Endodermal cell (in vitro differentiated cells): ENCODE results near the gene PAIP2B. TPM values are rescaled to one million over a fixed set of nuclear protein-coding genes. Genes with fewer than 3 reads are reported as not detected.

Experiments used
- DNase-seq: peaks from one replicate; pipeline ENCODE4 v3.0.0-alpha.2; 2017
- H3K27ac ChIP-seq: 2 replicates; pipeline ENCODE4 v1.5.1; 2013; ENCODE audit warnings: mild to moderate bottlenecking, low read depth, low read length, moderate library complexity
- H3K27me3 ChIP-seq: 2 replicates; pipeline ENCODE4 v1.6.1; 2013; ENCODE audit warnings: mild to moderate bottlenecking, low read length, moderate library complexity; ENCODE audit not compliant: insufficient read depth, control insufficient read depth, poor library complexity, severe bottlenecking
- H3K36me3 ChIP-seq: 2 replicates; pipeline ENCODE4 v1.7.0; 2013; ENCODE audit warnings: mild to moderate bottlenecking, low read length, moderate library complexity; ENCODE audit not compliant: control insufficient read depth, insufficient read depth
- H3K4me1 ChIP-seq: one replicate; pipeline ENCODE4 v1.7.0; 2013; ENCODE audit warnings: low read length; ENCODE audit not compliant: control insufficient read depth, insufficient read depth
- H3K4me3 ChIP-seq: 2 replicates; pipeline ENCODE4 v1.5.1; 2013; ENCODE audit warnings: mild to moderate bottlenecking, low read length, moderate library complexity
- H3K9ac ChIP-seq: 2 replicates; pipeline ENCODE4 v1.6.1; 2013; ENCODE audit warnings: mild to moderate bottlenecking, low read length, moderate library complexity; ENCODE audit not compliant: poor library complexity, severe bottlenecking; ENCODE audit errors: extremely low read depth
- H3K9me3 ChIP-seq: 2 replicates; pipeline ENCODE4 v1.6.1; 2013; ENCODE audit warnings: mild to moderate bottlenecking, low read length, moderate library complexity; ENCODE audit not compliant: control insufficient read depth
- H3K27ac Mint-ChIP-seq: 2 replicates; pipeline ENCODE4 v1.8.0; 2020; ENCODE audit warnings: mixed read lengths
- H3K27me3 Mint-ChIP-seq: 2 replicates; pipeline ENCODE4 v1.8.0; 2021; ENCODE audit warnings: mild to moderate bottlenecking, mixed read lengths; ENCODE audit not compliant: insufficient read depth
- H3K36me3 Mint-ChIP-seq: 2 replicates; pipeline ENCODE4 v1.8.0; 2020; ENCODE audit warnings: low read depth, mixed read lengths
- H3K4me1 Mint-ChIP-seq: 2 replicates; pipeline ENCODE4 v1.8.0; 2020; ENCODE audit warnings: mixed read lengths
- H3K4me3 Mint-ChIP-seq: 2 replicates; pipeline ENCODE4 v1.8.0; 2020; ENCODE audit warnings: mild to moderate bottlenecking, moderate library complexity, mixed read lengths
- H3K9me3 Mint-ChIP-seq: 2 replicates; pipeline ENCODE4 v1.8.0; 2020; ENCODE audit warnings: mild to moderate bottlenecking, mixed read lengths
- WGBS, 2 experiments: methylation state at CpG; one replicate each; pipeline versions ENCODE4 v1.1.5 to v1.1.7; 2013; ENCODE audit warnings: missing lambda C conversion rate in 2 of 2, mixed read lengths in 1 of 2; ENCODE audit not compliant: insufficient coverage in 1 of 2, insufficient read length in 1 of 2; 5-methylcytosine and 5-hydroxymethylcytosine counted together
- total RNA-seq, 2 donors: library from RNA; stranded (reverse); fragmentation: NEBNext Ultra II Directional in 1 of 2; extraction: Animal tissue kit (Norgen Biotek cat#: 25700) in 1 of 2; gene quantifications; 2 replicates in 1 of 2; 3 replicates in 1 of 2; pipeline ENCODE4 v1.2.1, GENCODE V29; 2021
- TF ChIP-seq, protein P1 (sequence below): fragments of 200-600 bp; sonication (generic); conservative IDR thresholded peaks from 2 replicates; pipeline ENCODE4 v1.5.0; 2021; ENCODE audit warnings: antibody characterized with exemption, mild to moderate bottlenecking

The PAIP2B gene
- total RNA-seq, 2 donors from 2014 or later, result 21.2 to 29.6 TPM

DNA sequence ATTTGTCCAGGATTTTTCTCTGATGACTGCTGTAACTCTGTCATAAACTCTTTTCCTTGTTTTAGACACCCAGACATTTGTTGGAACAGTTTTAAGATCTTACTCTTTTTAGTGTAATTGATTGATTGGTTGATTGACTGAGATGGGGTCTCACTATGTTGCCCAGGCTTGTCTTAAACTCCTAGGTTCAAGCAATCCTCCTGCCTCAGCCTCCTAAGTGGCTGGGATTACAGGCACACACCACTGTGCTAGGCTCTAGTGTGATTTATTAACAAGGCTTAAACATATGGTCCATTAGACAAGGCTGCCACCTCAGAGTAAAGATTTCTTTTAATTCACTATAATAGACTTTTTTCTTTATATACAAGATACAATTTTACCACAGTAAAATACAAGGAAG lies 2.0 kb downstream of the PAIP2B start:
- H3K4me3 Mint-ChIP-seq, result no peak overlapping the region
- H3K4me1 Mint-ChIP-seq, result peaks cover 4% of the 10 kb centered on the region
- peak overlapping the region; percentile 83 for H3K4me3 ChIP-seq

DNA sequence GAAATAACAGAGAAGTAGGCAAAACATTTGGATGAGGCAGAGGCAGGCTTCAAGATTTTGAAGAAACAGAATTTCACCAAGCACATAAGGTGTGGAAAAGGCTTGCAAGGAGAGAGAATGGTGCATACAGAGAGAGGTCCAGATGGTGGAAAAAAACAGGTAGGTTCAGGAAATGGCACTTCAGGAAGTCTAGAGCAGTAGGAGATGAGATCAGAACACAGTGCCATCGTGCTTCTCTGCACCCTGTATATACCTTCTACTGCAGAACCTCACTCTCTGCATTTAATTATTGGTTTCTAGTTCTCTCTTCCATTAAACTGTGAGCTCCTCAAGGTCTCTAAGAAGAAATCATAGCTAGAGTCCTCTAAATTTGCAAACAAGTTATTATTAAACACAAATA lies 2.4 kb downstream of the PAIP2B start:
- Mint-ChIP-seq H3K9me3 (peaks cover 3% of the 10 kb centered on the region), H3K4me3 (no peak overlapping the region), H3K36me3 (peaks cover 10% of the 10 kb centered on the region), H3K4me1 (peaks cover 4% of the 10 kb centered on the region), H3K27me3 (peaks cover 4% of the 10 kb centered on the region), H3K27ac (no peak overlapping the region)
- TF ChIP-seq, protein P1, sequence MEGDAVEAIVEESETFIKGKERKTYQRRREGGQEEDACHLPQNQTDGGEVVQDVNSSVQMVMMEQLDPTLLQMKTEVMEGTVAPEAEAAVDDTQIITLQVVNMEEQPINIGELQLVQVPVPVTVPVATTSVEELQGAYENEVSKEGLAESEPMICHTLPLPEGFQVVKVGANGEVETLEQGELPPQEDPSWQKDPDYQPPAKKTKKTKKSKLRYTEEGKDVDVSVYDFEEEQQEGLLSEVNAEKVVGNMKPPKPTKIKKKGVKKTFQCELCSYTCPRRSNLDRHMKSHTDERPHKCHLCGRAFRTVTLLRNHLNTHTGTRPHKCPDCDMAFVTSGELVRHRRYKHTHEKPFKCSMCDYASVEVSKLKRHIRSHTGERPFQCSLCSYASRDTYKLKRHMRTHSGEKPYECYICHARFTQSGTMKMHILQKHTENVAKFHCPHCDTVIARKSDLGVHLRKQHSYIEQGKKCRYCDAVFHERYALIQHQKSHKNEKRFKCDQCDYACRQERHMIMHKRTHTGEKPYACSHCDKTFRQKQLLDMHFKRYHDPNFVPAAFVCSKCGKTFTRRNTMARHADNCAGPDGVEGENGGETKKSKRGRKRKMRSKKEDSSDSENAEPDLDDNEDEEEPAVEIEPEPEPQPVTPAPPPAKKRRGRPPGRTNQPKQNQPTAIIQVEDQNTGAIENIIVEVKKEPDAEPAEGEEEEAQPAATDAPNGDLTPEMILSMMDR, result no peak
- no peak overlapping the region for H3K9ac ChIP-seq
- no peaks in the 10 kb centered on the region for H3K9me3 ChIP-seq
- 79 to 100% methylated on average over 1 of the region's 1 CpG for WGBS, 2 experiments
- H3K27ac ChIP-seq, result no peak overlapping the region
- no peaks in the 10 kb centered on the region for H3K27me3 ChIP-seq
- no peaks in the 10 kb centered on the region for H3K36me3 ChIP-seq
- no peaks in the 10 kb centered on the region for H3K4me1 ChIP-seq
- no peak for DNase-seq
- no peak overlapping the region for H3K4me3 ChIP-seq

More for the DNA sequence above, 2.0 kb downstream of the PAIP2B start:
- TF ChIP-seq, protein P1, result no peak
- H3K27me3 Mint-ChIP-seq, result peaks cover 4% of the 10 kb centered on the region
- H3K9me3 Mint-ChIP-seq, result peaks cover under 1% of the 10 kb centered on the region
- Histone ChIP-seq H3K9me3 (no peaks in the 10 kb centered on the region), H3K9ac (no peak overlapping the region), H3K27me3 (no peaks in the 10 kb centered on the region), H3K27ac (no peak overlapping the region), H3K4me1 (no peaks in the 10 kb centered on the region), H3K36me3 (no peaks in the 10 kb centered on the region)
- no peak overlapping the region for H3K27ac Mint-ChIP-seq
- H3K36me3 Mint-ChIP-seq, result peaks cover 6% of the 10 kb centered on the region
- DNase-seq, result no peak

DNA sequence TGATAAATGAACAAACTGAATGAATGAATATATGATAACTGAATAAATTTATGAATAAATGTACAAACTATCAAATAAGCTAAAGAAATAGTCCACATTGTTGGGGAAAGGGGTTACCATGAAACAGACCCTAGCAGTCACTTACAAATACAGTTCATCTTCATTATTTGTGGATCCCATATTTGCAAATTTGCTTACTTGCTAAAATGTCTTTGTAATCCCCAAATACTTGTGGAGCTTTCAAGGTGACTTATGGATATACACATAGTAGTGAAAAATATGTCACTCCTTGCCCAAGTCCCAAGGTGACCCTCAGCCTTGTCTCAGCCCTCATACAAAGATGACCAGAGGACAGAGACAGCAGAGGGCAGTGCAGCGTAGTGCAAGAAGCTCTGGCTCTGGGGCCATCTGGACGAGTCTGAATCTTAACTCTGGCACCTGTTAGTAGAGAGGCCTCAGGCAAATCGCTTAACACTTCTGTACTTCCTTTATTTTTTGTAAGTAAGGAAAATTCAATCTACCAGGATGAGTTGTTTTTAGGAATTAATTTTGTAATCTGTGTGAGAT lies 3.1 kb downstream of the PAIP2B start:
- Histone ChIP-seq H3K36me3 (no peaks in the 10 kb centered on the region), H3K9me3 (no peaks in the 10 kb centered on the region)

More for the DNA sequence above, 3.1 kb downstream of the PAIP2B start:
- no peak overlapping the region for H3K27ac Mint-ChIP-seq
- peaks cover 3% of the 10 kb centered on the region for H3K9me3 Mint-ChIP-seq
- no peak overlapping the region for H3K4me3 Mint-ChIP-seq
- DNase-seq, result peak; percentile 90
- no peak overlapping the region for H3K4me3 ChIP-seq
- H3K27ac ChIP-seq, result no peak overlapping the region
- WGBS, 2 experiments, result 30 to 38% methylated on average over 2 of the region's 3 CpGs
- no peak overlapping the region for H3K9ac ChIP-seq
- peaks cover 4% of the 10 kb centered on the region for H3K27me3 Mint-ChIP-seq
- H3K4me1 Mint-ChIP-seq, result peaks cover 4% of the 10 kb centered on the region
- TF ChIP-seq, protein P1, result peak; percentile 86
- no peaks in the 10 kb centered on the region for H3K4me1 ChIP-seq
- peaks cover 10% of the 10 kb centered on the region for H3K36me3 Mint-ChIP-seq
- no peaks in the 10 kb centered on the region for H3K27me3 ChIP-seq
